Kidney (tissue), 14 donors: ENCODE data around the gene KRTAP4-4. TPM values are rescaled to one million over a fixed set of nuclear protein-coding genes. Genes with fewer than 3 reads are reported as not detected.
"Not testable (repeated sequence)": the region's sequence is repeated elsewhere in the genome, so short reads cannot be mapped to it uniquely, and the experiment has no call there.

ENCODE experiments used
- DNase-seq, 5 donors: peaks; one replicate each; pipeline ENCODE4 v3.0.0-alpha.2; 2013 to 2020
- FAIRE-seq: peaks from 2 replicates; lab custom pipeline; 2012; peaks lifted over from hg19 to GRCh38; lab: Jason Lieb, UNC
- H3K27ac ChIP-seq, 2 donors: one replicate each; pipeline ENCODE4 v1.7.0; 2013; ENCODE audit warnings: low read depth in 2 of 2, low read length in 2 of 2, inconsistent platforms in 1 of 2
- H3K27me3 ChIP-seq: one replicate; pipeline ENCODE4 v1.7.1; 2013; ENCODE audit warnings: low read length, inconsistent platforms; ENCODE audit not compliant: control insufficient read depth, insufficient read depth
- H3K36me3 ChIP-seq, 3 donors: one replicate each; pipeline versions ENCODE4 v1.7.0 to v1.7.1; 2013; ENCODE audit warnings: low read length in 3 of 3, control low read depth in 1 of 3, inconsistent platforms in 1 of 3; ENCODE audit not compliant: insufficient read depth in 3 of 3, control insufficient read depth in 2 of 3
- H3K4me1 ChIP-seq, 3 donors: one replicate each; pipeline versions ENCODE4 v1.7.0 to v1.7.1; 2013; ENCODE audit warnings: low read length in 3 of 3, inconsistent platforms in 1 of 3, low read depth in 1 of 3; ENCODE audit not compliant: control insufficient read depth in 2 of 3, insufficient read depth in 2 of 3
- H3K4me3 ChIP-seq, 3 donors: one replicate each; pipeline versions ENCODE4 v1.7.0 to v1.8.1; 2013; ENCODE audit warnings: low read length in 3 of 3, control low read depth in 1 of 3, inconsistent platforms in 1 of 3
- H3K9ac ChIP-seq, 3 donors: one replicate each; pipeline versions ENCODE4 v1.7.0 to v1.7.1; 2013; ENCODE audit warnings: low read length in 3 of 3, control low read depth in 1 of 3, inconsistent platforms in 1 of 3
- H3K9me3 ChIP-seq, 3 donors: one replicate each; pipeline versions ENCODE4 v1.7.0 to v1.7.1; 2013; ENCODE audit warnings: low read length in 3 of 3, control low read depth in 1 of 3, inconsistent platforms in 1 of 3; ENCODE audit not compliant: control insufficient read depth in 2 of 3, insufficient read depth in 1 of 3
- intact Hi-C: fragments of 100-400 bp; cut with DNase I; formaldehyde crosslinking; loops from one replicate; pipeline ENCODE4 v1.11.1; 2022
- polyA plus RNA-seq: library from polyadenylated mRNA; stranded (reverse); fragments of 350-450 nt; fragmentation: Illumina TruSeq; extraction: RNeasy Lipid Tissue Mini Kit (QIAGEN cat#74804); gene quantifications from one replicate; pipeline ENCODE4 v1.2.3, GENCODE V29; 2014; ENCODE audit warnings: low read depth, low replicate concordance; ENCODE audit not compliant: insufficient read depth
- total RNA-seq: library from RNA; stranded (reverse); fragmentation: NEBNext Ultra II Directional; extraction: Animal tissue kit (Norgen Biotek cat#: 25700); gene quantifications from one replicate; pipeline ENCODE4 v1.2.1, GENCODE V29; 2021
- TF ChIP-seq, protein P1 (sequence below): IDR thresholded peaks from 3 replicates; pipeline ENCODE4 v1.5.1; 2012; ENCODE audit warnings: mild to moderate bottlenecking, moderate library complexity, borderline replicate concordance; ENCODE audit not compliant: insufficient read depth; ENCODE audit errors: extremely low read depth
- donor health status: control.
- donor health status: control.
- donor health status: control.
- donor health status: control.
- donor health status: control.
- donor health status: DM: yes; HTN: yes; CAD: no.
- donor health status: Normal renal cell carcinoma (clear cell type).

KRTAP4-4 gene
- total and polyA plus RNA-seq, 2 donors from 2014 or later = not detected

- no peak for FAIRE-seq
- H3K9me3 ChIP-seq = no peaks in the 10 kb centered on the region
- intact Hi-C loops = no loop called here
- H3K36me3 ChIP-seq = no peaks in the 10 kb centered on the region
- H3K27me3 ChIP-seq = no peaks in the 10 kb centered on the region
- H3K4me3 ChIP-seq = no peak overlapping the region
- no peak for DNase-seq
- TF ChIP-seq, protein P1, sequence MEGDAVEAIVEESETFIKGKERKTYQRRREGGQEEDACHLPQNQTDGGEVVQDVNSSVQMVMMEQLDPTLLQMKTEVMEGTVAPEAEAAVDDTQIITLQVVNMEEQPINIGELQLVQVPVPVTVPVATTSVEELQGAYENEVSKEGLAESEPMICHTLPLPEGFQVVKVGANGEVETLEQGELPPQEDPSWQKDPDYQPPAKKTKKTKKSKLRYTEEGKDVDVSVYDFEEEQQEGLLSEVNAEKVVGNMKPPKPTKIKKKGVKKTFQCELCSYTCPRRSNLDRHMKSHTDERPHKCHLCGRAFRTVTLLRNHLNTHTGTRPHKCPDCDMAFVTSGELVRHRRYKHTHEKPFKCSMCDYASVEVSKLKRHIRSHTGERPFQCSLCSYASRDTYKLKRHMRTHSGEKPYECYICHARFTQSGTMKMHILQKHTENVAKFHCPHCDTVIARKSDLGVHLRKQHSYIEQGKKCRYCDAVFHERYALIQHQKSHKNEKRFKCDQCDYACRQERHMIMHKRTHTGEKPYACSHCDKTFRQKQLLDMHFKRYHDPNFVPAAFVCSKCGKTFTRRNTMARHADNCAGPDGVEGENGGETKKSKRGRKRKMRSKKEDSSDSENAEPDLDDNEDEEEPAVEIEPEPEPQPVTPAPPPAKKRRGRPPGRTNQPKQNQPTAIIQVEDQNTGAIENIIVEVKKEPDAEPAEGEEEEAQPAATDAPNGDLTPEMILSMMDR = no peak
- H3K9ac ChIP-seq = no peak overlapping the region
- no peak overlapping the region for H3K27ac ChIP-seq
- no peaks in the 10 kb centered on the region for H3K4me1 ChIP-seq
These were observed 29.8 kb upstream of the KRTAP4-4 start for GRCh38 chr17:41190328-41190727.

DNA sequence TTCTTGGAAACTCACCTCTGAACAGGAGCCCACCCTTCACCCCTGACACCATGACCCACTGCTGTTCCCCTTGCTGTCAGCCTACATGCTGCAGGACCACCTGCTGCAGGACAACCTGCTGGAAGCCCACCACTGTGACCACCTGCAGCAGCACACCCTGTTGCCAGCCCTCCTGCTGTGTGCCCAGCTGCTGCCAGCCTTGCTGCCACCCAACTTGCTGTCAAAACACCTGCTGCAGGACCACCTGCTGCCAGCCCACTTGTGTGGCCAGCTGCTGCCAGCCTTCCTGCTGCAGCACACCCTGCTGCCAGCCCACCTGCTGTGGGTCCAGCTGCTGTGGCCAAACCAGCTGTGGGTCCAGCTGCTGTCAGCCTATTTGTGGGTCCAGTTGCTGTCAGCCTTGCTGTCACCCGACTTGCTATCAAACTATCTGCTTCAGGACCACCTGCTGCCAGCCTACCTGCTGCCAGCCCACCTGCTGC is 29.3 kb upstream of the KRTAP4-4 start, which contains the start of gene KRTAP9-1:
TSS of gene KRTAP9-1 (plus strand) at position 51 of the 482 bp plus-strand sequence. CDS start at position 51, 0 bp downstream.
- intact Hi-C loops, H3K4me3 ChIP-seq, H3K27me3 ChIP-seq, H3K9me3 ChIP-seq, H3K9ac ChIP-seq, H3K4me1 ChIP-seq, H3K27ac ChIP-seq, H3K36me3 ChIP-seq, FAIRE-seq: not testable (repeated sequence)
- peak in 1 of 5 donors; percentile 59 for DNase-seq

- TF ChIP-seq, protein P1 = no peak
- no peak overlapping the region for H3K4me3 ChIP-seq
These were observed 26.3 kb upstream of the KRTAP4-4 start for GRCh38 chr17:41186872-41187271.

GRCh38 chr17:41185001-41185400 is 24.5 kb upstream of the KRTAP4-4 start:
- Histone ChIP-seq H3K9me3 (no peaks in the 10 kb centered on the region), H3K27ac (no peak overlapping the region), H3K36me3 (no peaks in the 10 kb centered on the region), H3K4me1 (no peaks in the 10 kb centered on the region), H3K4me3 (no peak overlapping the region), H3K27me3 (no peaks in the 10 kb centered on the region), H3K9ac (no peak overlapping the region)
- no peak for FAIRE-seq
- TF ChIP-seq, protein P1 = no peak
- intact Hi-C loops = no loop called here
- DNase-seq = no peak

More at GRCh38 chr17:41186872-41187271, 26.3 kb upstream of the KRTAP4-4 start:
- H3K36me3 ChIP-seq = no peaks in the 10 kb centered on the region
- DNase-seq (no peak), FAIRE-seq (no peak)
- no peaks in the 10 kb centered on the region for H3K27me3 ChIP-seq
- no peak overlapping the region for H3K9ac ChIP-seq
- H3K9me3 ChIP-seq = no peaks in the 10 kb centered on the region
- H3K4me1 ChIP-seq = no peaks in the 10 kb centered on the region
- H3K27ac ChIP-seq = no peak overlapping the region
- intact Hi-C loops = no loop called here
